Measurements from ENCODE around the gene MAK. TPM values are rescaled to one million over a fixed set of nuclear protein-coding genes. Genes with fewer than 3 reads are reported as not detected.

MAK gene
- total and polyA plus RNA-seq, 2 of the 13 experiments (the other 11 are each of a cell fraction or from before 2014, with no cell fraction given) = 0.04 TPM; not detected in 1

- peak; percentile 90 for TF ChIP-seq ZNF574 (CRISPR knock-in tag; IDR thresholded peaks at IDR 0.05)
- TF ChIP-seq GZF1 (CRISPR knock-in tag; IDR thresholded peaks at IDR 0.05) = peak; percentile 93
- no peak for TF ChIP-seq ZNF552 (CRISPR knock-in tag; IDR thresholded peaks at IDR 0.05; ENCODE audit: borderline replicate concordance)
- TF ChIP-seq KDM1A (CRISPR knock-in tag; IDR thresholded peaks at IDR 0.05) = no peak
- TF ChIP-seq THRA (CRISPR knock-in tag; IDR thresholded peaks at IDR 0.05; ENCODE audit: borderline replicate concordance) = peak; percentile 69; the same call in 1 of the 2 replicates
- TF ChIP-seq REST (IDR thresholded peaks at IDR 0.05; ENCODE audit: borderline replicate concordance in 1 of 2, low read depth in 1 of 2, low read length in 2 of 2) = peak in 1 of 2 experiments; percentile 62; a peak in 1 of 4 replicates
- peak; percentile 95 for TF ChIP-seq ZMAT3 (CRISPR knock-in tag; conservative IDR thresholded peaks at IDR 0.05)
- no peak for TF ChIP-seq NR3C1 (CRISPR knock-in tag; IDR thresholded peaks at IDR 0.05)
- peak; percentile 60 for TF ChIP-seq NFYB (CRISPR knock-in tag; IDR thresholded peaks at IDR 0.05)
- no peak; the same call in none of the 2 replicates for TF ChIP-seq KLF11 (CRISPR knock-in tag; IDR thresholded peaks at IDR 0.05)
- peak; percentile 86; the same call in 1 of the 2 replicates for TF ChIP-seq KDM5A (IDR thresholded peaks at IDR 0.05; ENCODE audit: borderline replicate concordance, low read length)
- TF ChIP-seq CENPT (CRISPR knock-in tag; IDR thresholded peaks at IDR 0.05; ENCODE audit: low read depth) = no peak
- peak; percentile 66 for TF ChIP-seq SRY (CRISPR knock-in tag; IDR thresholded peaks at IDR 0.05)
- no peak for TF ChIP-seq TAF15 (IDR thresholded peaks at IDR 0.05; ENCODE audit: low read depth, low read length, poor library complexity, severe bottlenecking)
- TF ChIP-seq HNF1A (IDR thresholded peaks at IDR 0.05; ENCODE audit: low read depth) = no peak; the same call in none of the 2 replicates
- peak; percentile 91 for TF ChIP-seq HNF1A (CRISPR knock-in tag; IDR thresholded peaks at IDR 0.05; ENCODE audit: borderline replicate concordance)
- peak; percentile 97 for TF ChIP-seq ZNF878 (CRISPR knock-in tag; IDR thresholded peaks at IDR 0.05)
Measured at GRCh38 chr6:10722820-10723566, 115.3 kb downstream of the MAK start, which contains the start of gene TMEM14C (continued).
